ENCODE measurements around the gene TST.

Gene TST

GRCh38 chr22:37019309-37020191, at the start of gene TST, which contains the start of gene MPST:
Gene TST (minus strand): TSS chr22:37019447. CDS start chr22:37018732, 715 bp downstream.
Gene MPST (plus strand): TSS chr22:37019742. CDS start chr22:37019837, 95 bp downstream.
- DNase-seq (ENCODE audit: low spot score): peak; percentile 46

GRCh38 chr22:37068859-37069258, 49.6 kb upstream of the TST start:
- DNase-seq (ENCODE audit: low spot score): no peak

- no peak for DNase-seq (ENCODE audit: low spot score)
These were observed 48.2 kb upstream of the TST start for GRCh38 chr22:37067428-37067827.

- DNase-seq (ENCODE audit: low spot score): no peak
These were observed 46.7 kb upstream of the TST start for GRCh38 chr22:37065961-37066360.

GRCh38 chr22:37065180-37065579, 45.9 kb upstream of the TST start:
- no peak for DNase-seq (ENCODE audit: low spot score)

GRCh38 chr22:37064553-37064952, 45.3 kb upstream of the TST start:
- DNase-seq (ENCODE audit: low spot score): no peak

GRCh38 chr22:37063431-37064420, 44.5 kb upstream of the TST start:
- DNase-seq (ENCODE audit: low spot score): no peak

GRCh38 chr22:37062702-37063381, 43.6 kb upstream of the TST start:
- no peak for DNase-seq (ENCODE audit: low spot score)

GRCh38 chr22:37062376-37062675, 43.1 kb upstream of the TST start:
- no peak for DNase-seq (ENCODE audit: low spot score)

GRCh38 chr22:37061611-37062375, 42.5 kb upstream of the TST start:
- DNase-seq (ENCODE audit: low spot score): no peak

GRCh38 chr22:37060801-37061610, 41.8 kb upstream of the TST start:
- DNase-seq (ENCODE audit: low spot score): no peak

GRCh38 chr22:37059876-37060449, 40.7 kb upstream of the TST start:
- no peak for DNase-seq (ENCODE audit: low spot score)

GRCh38 chr22:37058917-37059701, 39.9 kb upstream of the TST start:
- no peak for DNase-seq (ENCODE audit: low spot score)

- DNase-seq (ENCODE audit: low spot score): no peak
These were observed 38.7 kb upstream of the TST start for GRCh38 chr22:37057796-37058510.

GRCh38 chr22:37057226-37057625, 38.0 kb upstream of the TST start:
- no peak for DNase-seq (ENCODE audit: low spot score)

- no peak for DNase-seq (ENCODE audit: low spot score)
These were observed 37.0 kb upstream of the TST start for GRCh38 chr22:37056246-37056645.

GRCh38 chr22:37054600-37055365, 35.5 kb upstream of the TST start:
- no peak for DNase-seq (ENCODE audit: low spot score)

- DNase-seq (ENCODE audit: low spot score): no peak
These were observed 34.8 kb upstream of the TST start for GRCh38 chr22:37054056-37054395.
